Natural killer cell (primary cell): ENCODE results near the gene PDYN. TPM values are rescaled to one million over a fixed set of nuclear protein-coding genes. Genes with fewer than 3 reads are reported as not detected.

Experiments
- ATAC-seq, 3 donors: fragments of 150-1000 bp in 2 of 3; fragments of 200-7000 bp in 1 of 3; cut with Tn5 transposase; 1 replicate in 1 of 3; 2 replicates in 2 of 3; pipeline ENCODE4 v1.10.0; 2021; ENCODE audit warnings: mild to moderate bottlenecking in 2 of 3, moderate library complexity in 2 of 3
- DNase-seq, 2 donors: peaks; one replicate each; pipeline versions ENCODE4 v3.0.0 to v3.0.0-alpha.2; 2013 to 2021; ENCODE audit warnings: mixed read lengths in 1 of 2
- H3K27ac ChIP-seq: one replicate; pipeline ENCODE4 v1.5.1; 2013; ENCODE audit warnings: mild to moderate bottlenecking, low read length
- H3K27me3 ChIP-seq: one replicate; pipeline ENCODE4 v1.6.1; 2013; ENCODE audit warnings: low read length; ENCODE audit not compliant: control insufficient read depth, insufficient read depth
- H3K36me3 ChIP-seq: one replicate; pipeline ENCODE4 v1.6.1; 2013; ENCODE audit warnings: low read length; ENCODE audit not compliant: control insufficient read depth, insufficient read depth
- H3K4me1 ChIP-seq: one replicate; pipeline ENCODE4 v1.6.1; 2013; ENCODE audit warnings: low read length; ENCODE audit not compliant: control insufficient read depth, insufficient read depth
- H3K4me3 ChIP-seq: one replicate; pipeline ENCODE4 v1.5.1; 2013; ENCODE audit warnings: low read length
- H3K9me3 ChIP-seq: one replicate; pipeline ENCODE4 v1.6.1; 2013; ENCODE audit warnings: low read length; ENCODE audit not compliant: control insufficient read depth, insufficient read depth
- H3K27ac Mint-ChIP-seq, 2 donors: one replicate each; pipeline ENCODE4 v1.8.0; 2022; ENCODE audit warnings: mild to moderate bottlenecking in 2 of 2, mixed read lengths in 2 of 2, moderate library complexity in 1 of 2
- H3K27me3 Mint-ChIP-seq, 2 donors: one replicate each; pipeline ENCODE4 v1.8.0; 2022; ENCODE audit warnings: low read depth in 2 of 2, mixed read lengths in 2 of 2
- H3K36me3 Mint-ChIP-seq: one replicate; pipeline ENCODE4 v1.8.0; 2022; ENCODE audit warnings: mixed read lengths
- H3K4me1 Mint-ChIP-seq, 2 donors: one replicate each; pipeline ENCODE4 v1.8.0; 2022; ENCODE audit warnings: mixed read lengths in 2 of 2
- H3K4me3 Mint-ChIP-seq: one replicate; pipeline ENCODE4 v1.8.0; 2022; ENCODE audit warnings: mild to moderate bottlenecking, moderate library complexity, mixed read lengths
- H3K9me3 Mint-ChIP-seq, 2 donors: one replicate each; pipeline ENCODE4 v1.8.0; 2022; ENCODE audit warnings: mixed read lengths in 2 of 2
- WGBS: methylation state at CpG from one replicate; pipeline ENCODE4 v1.1.7; 2013; ENCODE audit warnings: missing lambda C conversion rate; ENCODE audit not compliant: insufficient coverage; 5-methylcytosine and 5-hydroxymethylcytosine counted together
- intact Hi-C: fragments of 100-400 bp; cut with micrococcal nuclease; formaldehyde crosslinking; loops from one replicate; pipeline ENCODE4 v1.14.2; 2022
- total RNA-seq, 4 donors: library from RNA; stranded (reverse); fragments of 120-200 nt in 1 of 4; gene quantifications; one replicate each; pipeline versions ENCODE4 v1.2.3 to v1.2.4, GENCODE V29; 2013 to 2022
- TF ChIP-seq, protein P1 (sequence below): fragments of 200-600 bp; IDR thresholded peaks from one replicate; pipeline ENCODE4 v1.8.0; 2022; ENCODE audit warnings: antibody characterized with exemption

PDYN gene
- total RNA-seq, 3 donors from 2014 or later (not counting 1 experiment from before 2014, with no cell fraction given), result not detected

DNA sequence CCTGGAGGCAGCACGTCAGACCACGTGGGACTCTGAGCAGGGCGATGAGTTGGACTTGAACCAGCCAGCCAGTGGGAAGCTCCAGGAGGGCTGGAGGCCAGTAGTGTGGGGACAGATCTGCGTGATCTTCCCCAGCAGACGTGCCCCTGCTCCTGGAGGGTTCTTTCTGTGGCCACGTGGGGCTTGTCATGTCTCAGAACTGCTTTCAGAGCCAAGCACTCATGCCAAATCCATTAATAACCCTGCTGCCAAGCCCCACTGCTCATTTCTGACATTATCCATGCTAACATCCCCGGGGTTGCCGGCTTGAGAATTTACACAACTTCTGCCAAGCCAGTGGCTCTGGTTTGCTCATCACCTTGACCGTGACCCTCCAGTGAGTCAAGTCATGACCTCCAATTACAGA lies 60.4 kb downstream of the PDYN start:
- no peaks in the 10 kb centered on the region for H3K9me3 ChIP-seq
- H3K27me3 Mint-ChIP-seq, result peaks cover 11 to 24% of the 10 kb centered on the region in 2 donors
- ATAC-seq (no peak), DNase-seq (no peak)
- no peaks in the 10 kb centered on the region for H3K4me1 Mint-ChIP-seq
- H3K36me3 Mint-ChIP-seq, result no peaks in the 10 kb centered on the region
- no peaks in the 10 kb centered on the region for H3K36me3 ChIP-seq
- H3K4me3 ChIP-seq, result no peak overlapping the region
- H3K27ac ChIP-seq, result no peak overlapping the region
- no peaks in the 10 kb centered on the region for H3K4me1 ChIP-seq
- WGBS, result 88% methylated on average over 9 of the region's 9 CpGs
- TF ChIP-seq, protein P1, sequence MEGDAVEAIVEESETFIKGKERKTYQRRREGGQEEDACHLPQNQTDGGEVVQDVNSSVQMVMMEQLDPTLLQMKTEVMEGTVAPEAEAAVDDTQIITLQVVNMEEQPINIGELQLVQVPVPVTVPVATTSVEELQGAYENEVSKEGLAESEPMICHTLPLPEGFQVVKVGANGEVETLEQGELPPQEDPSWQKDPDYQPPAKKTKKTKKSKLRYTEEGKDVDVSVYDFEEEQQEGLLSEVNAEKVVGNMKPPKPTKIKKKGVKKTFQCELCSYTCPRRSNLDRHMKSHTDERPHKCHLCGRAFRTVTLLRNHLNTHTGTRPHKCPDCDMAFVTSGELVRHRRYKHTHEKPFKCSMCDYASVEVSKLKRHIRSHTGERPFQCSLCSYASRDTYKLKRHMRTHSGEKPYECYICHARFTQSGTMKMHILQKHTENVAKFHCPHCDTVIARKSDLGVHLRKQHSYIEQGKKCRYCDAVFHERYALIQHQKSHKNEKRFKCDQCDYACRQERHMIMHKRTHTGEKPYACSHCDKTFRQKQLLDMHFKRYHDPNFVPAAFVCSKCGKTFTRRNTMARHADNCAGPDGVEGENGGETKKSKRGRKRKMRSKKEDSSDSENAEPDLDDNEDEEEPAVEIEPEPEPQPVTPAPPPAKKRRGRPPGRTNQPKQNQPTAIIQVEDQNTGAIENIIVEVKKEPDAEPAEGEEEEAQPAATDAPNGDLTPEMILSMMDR, result no peak
- H3K4me3 Mint-ChIP-seq, result no peak overlapping the region
- intact Hi-C loops, result no loop called here
- H3K9me3 Mint-ChIP-seq, result no peaks in the 10 kb centered on the region
- H3K27ac Mint-ChIP-seq, result no peak overlapping the region
- H3K27me3 ChIP-seq, result no peaks in the 10 kb centered on the region

DNA sequence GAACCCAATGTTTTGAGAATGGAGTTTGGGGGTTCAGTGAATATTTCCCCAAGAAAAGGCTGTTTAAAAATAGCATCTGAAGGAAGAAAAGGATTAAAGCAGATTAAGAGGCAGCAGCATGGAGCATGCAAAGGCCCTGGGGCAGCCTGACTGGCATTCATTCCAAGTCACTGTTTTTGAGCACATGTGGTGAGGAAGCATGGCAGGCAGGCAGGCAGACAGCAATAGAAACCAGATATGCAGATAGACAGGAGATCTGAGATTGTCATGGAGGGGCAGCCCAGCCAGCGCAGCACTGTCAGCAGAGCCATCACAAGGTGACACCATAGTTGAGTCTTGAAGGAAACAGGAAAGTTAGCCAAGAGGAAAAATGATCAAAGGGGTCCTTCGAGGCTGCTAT lies 60.9 kb downstream of the PDYN start:
- no peak for ATAC-seq

GRCh38 chr20:1931830-1932229 lies 62.0 kb downstream of the PDYN start:
- no peaks in the 10 kb centered on the region for H3K9me3 Mint-ChIP-seq
- H3K4me1 Mint-ChIP-seq, result no peaks in the 10 kb centered on the region
- Histone ChIP-seq H3K36me3 (no peaks in the 10 kb centered on the region), H3K9me3 (no peaks in the 10 kb centered on the region), H3K27me3 (no peaks in the 10 kb centered on the region), H3K27ac (no peak overlapping the region), H3K4me1 (no peaks in the 10 kb centered on the region), H3K4me3 (no peak overlapping the region)
- TF ChIP-seq, protein P1, result no peak
- intact Hi-C loops, result no loop called here
- no peak overlapping the region for H3K27ac Mint-ChIP-seq
- no peak overlapping the region for H3K4me3 Mint-ChIP-seq
- WGBS, result 88% methylated on average over 5 of the region's 5 CpGs
- H3K36me3 Mint-ChIP-seq, result no peaks in the 10 kb centered on the region
- ATAC-seq (no peak), DNase-seq (no peak)
- peaks cover 18 to 29% of the 10 kb centered on the region in 2 donors for H3K27me3 Mint-ChIP-seq

More for the DNA sequence above, 60.9 kb downstream of the PDYN start:
- TF ChIP-seq, protein P1, result no peak
- no peak overlapping the region for H3K27ac Mint-ChIP-seq
- Histone ChIP-seq H3K36me3 (no peaks in the 10 kb centered on the region), H3K9me3 (no peaks in the 10 kb centered on the region), H3K27me3 (no peaks in the 10 kb centered on the region), H3K27ac (no peak overlapping the region), H3K4me1 (no peaks in the 10 kb centered on the region), H3K4me3 (no peak overlapping the region)
- 59% methylated on average over 2 of the region's 2 CpGs for WGBS
- no peak for DNase-seq
- H3K36me3 Mint-ChIP-seq, result no peaks in the 10 kb centered on the region
- intact Hi-C loops, result no loop called here
- H3K4me3 Mint-ChIP-seq, result no peak overlapping the region
- no peaks in the 10 kb centered on the region for H3K4me1 Mint-ChIP-seq
- H3K27me3 Mint-ChIP-seq, result peaks cover 16 to 29% of the 10 kb centered on the region in 2 donors
- no peaks in the 10 kb centered on the region for H3K9me3 Mint-ChIP-seq

GRCh38 chr20:1930165-1930564 lies 63.7 kb downstream of the PDYN start:
- Mint-ChIP-seq H3K9me3 (no peaks in the 10 kb centered on the region), H3K4me1 (no peaks in the 10 kb centered on the region), H3K4me3 (no peak overlapping the region), H3K27ac (no peak overlapping the region), H3K27me3 (peaks cover 18 to 29% of the 10 kb centered on the region in 2 donors), H3K36me3 (no peaks in the 10 kb centered on the region)
- WGBS, result 85% methylated on average over 6 of the region's 6 CpGs
- no peaks in the 10 kb centered on the region for H3K36me3 ChIP-seq
- TF ChIP-seq, protein P1, result no peak
- no peaks in the 10 kb centered on the region for H3K27me3 ChIP-seq
- no peaks in the 10 kb centered on the region for H3K4me1 ChIP-seq
- H3K9me3 ChIP-seq, result no peaks in the 10 kb centered on the region
- no peak overlapping the region for H3K27ac ChIP-seq
- ATAC-seq (no peak), DNase-seq (no peak)
- no peak overlapping the region for H3K4me3 ChIP-seq
- intact Hi-C loops, result no loop called here
